K562 (cell line): Measurements from ENCODE around the gene TET2. TPM values are rescaled to one million over a fixed set of nuclear protein-coding genes. Genes with fewer than 3 reads are reported as not detected.

Experiments
- ATAC-seq: fragments of 200-7000 bp; cut with Tn5 transposase; 3 replicates; pipeline ENCODE4 v1.9.1; 2020; ENCODE audit warnings: moderate library complexity
- BruUV-seq: library from RNA; stranded (reverse); fragments of 400-500 nt; replicated peaks from 2 replicates; lab custom pipeline; 2021; lab: Mats Ljungman, UMichigan
- CTCF ChIA-PET: fragments of 300-600 bp; formaldehyde crosslinking; extraction: SDS; loops from one replicate; lab custom pipeline; 2021; ENCODE audit warnings: low intra/inter-chr PET ratio; lab: Yijun Ruan, JAX
- POLR2A ChIA-PET: fragments of 300-600, 350-650 bp; sonication (Branson Sonifier 250); formaldehyde crosslinking; extraction: SDS; loops from one replicate; lab custom pipeline; 2021; ENCODE audit warnings: antibody characterized with exemption, inconsistent platforms; lab: Yijun Ruan, JAX
- DNase-seq, 4 experiments: peaks; one replicate each; pipeline versions ENCODE4 v3.0.0 to v3.0.0-alpha.2; 2011 to 2018; ENCODE audit warnings: low spot score in 3 of 4, mixed read lengths in 3 of 4; ENCODE audit errors: extremely low read depth in 1 of 4
- FAIRE-seq: peaks from 2 replicates; lab custom pipeline; 2011; peaks lifted over from hg19 to GRCh38; lab: Jason Lieb, UNC
- H2AFZ ChIP-seq: 2 replicates; pipeline ENCODE4 v1.6.0; 2011; ENCODE audit warnings: low read depth, low read length, control low read depth, inconsistent platforms
- H3K27ac ChIP-seq: fragments of 200-600 bp; 3 replicates; pipeline ENCODE4 v1.8.0; 2011; ENCODE audit warnings: low read depth, mild to moderate bottlenecking, control low read depth, inconsistent platforms, low read length, moderate library complexity, mixed read lengths; ENCODE audit errors: extremely low read depth
- H3K27me3 ChIP-seq, 2 experiments: fragments of 300-600 bp in 1 of 2; 2 replicates in 1 of 2; 3 replicates in 1 of 2; pipeline versions ENCODE4 v1.6.0 to v1.8.0; 2011; ENCODE audit warnings: inconsistent platforms in 2 of 2, low read length in 2 of 2, mild to moderate bottlenecking in 1 of 2, mixed read lengths in 1 of 2, moderate library complexity in 1 of 2; ENCODE audit not compliant: control insufficient read depth in 2 of 2, insufficient read depth in 2 of 2
- H3K36me3 ChIP-seq: fragments of 300-600 bp; 3 replicates; pipeline ENCODE4 v1.8.0; 2011; ENCODE audit warnings: mild to moderate bottlenecking, low read length, inconsistent platforms; ENCODE audit not compliant: control insufficient read depth, insufficient read depth
- H3K4me1 ChIP-seq, 2 experiments: fragments of 200-600 bp in 1 of 2; replicated peaks in 1 of 2; 2 replicates in 1 of 2; 3 replicates in 1 of 2; pipeline versions ENCODE4 v1.5.1 to v1.8.0; 2011; ENCODE audit warnings: inconsistent platforms in 2 of 2, low read length in 2 of 2, mild to moderate bottlenecking in 1 of 2, mixed read lengths in 1 of 2, moderate library complexity in 1 of 2; ENCODE audit not compliant: control insufficient read depth in 2 of 2, insufficient read depth in 2 of 2
- H3K4me2 ChIP-seq: 2 replicates; pipeline ENCODE4 v1.6.1; 2011; ENCODE audit warnings: low read length, control low read depth, inconsistent platforms, mixed read lengths; ENCODE audit not compliant: insufficient read depth
- H3K4me3 ChIP-seq: fragments of 200-600 bp; sonication (generic), shearing (Covaris generic); 2 replicates; pipeline ENCODE4 v1.5.1; 2016; ENCODE audit warnings: control low read depth, inconsistent platforms
- H3K79me2 ChIP-seq: fragments of 200-600 bp; 3 replicates; pipeline ENCODE4 v1.8.0; 2011; ENCODE audit warnings: low read length, inconsistent platforms; ENCODE audit not compliant: control insufficient read depth, insufficient read depth
- H3K9ac ChIP-seq, 2 experiments: 2 replicates each; pipeline versions ENCODE4 v1.6.0 to v1.6.1; 2011; ENCODE audit warnings: low read depth in 2 of 2, low read length in 2 of 2, control low read depth in 1 of 2, inconsistent platforms in 1 of 2, mild to moderate bottlenecking in 1 of 2, mixed read lengths in 1 of 2; ENCODE audit not compliant: insufficient read depth in 1 of 2
- H3K9me1 ChIP-seq: one replicate; pipeline ENCODE4 v1.6.0; 2011; ENCODE audit warnings: inconsistent platforms, mild to moderate bottlenecking, low read length, moderate library complexity; ENCODE audit not compliant: control insufficient read depth, insufficient read depth
- H3K9me3 ChIP-seq: replicated peaks from 2 replicates; pipeline ENCODE4 v1.5.1; 2011; ENCODE audit warnings: low read depth, low read length, inconsistent platforms; ENCODE audit not compliant: control insufficient read depth, insufficient read depth
- H4K20me1 ChIP-seq: replicated peaks from 2 replicates; pipeline ENCODE4 v1.6.1; 2011; ENCODE audit warnings: low read length, inconsistent platforms, mixed read lengths; ENCODE audit not compliant: control insufficient read depth, insufficient read depth
- BMI1 ChIP-seq: fragments of 150-350 bp; IDR thresholded peaks from 2 replicates; pipeline ENCODE4 v1.6.1; 2014; ENCODE audit warnings: low read length
- DIDO1 ChIP-seq: fragments of 450-650 bp; IDR thresholded peaks from 2 replicates; pipeline ENCODE4 v1.6.1; 2016; ENCODE audit warnings: low read depth, missing biosample characterization, missing genetic modification characterization
- DMBX1 ChIP-seq: fragments of 250-450 bp; sonication (Bioruptor Pico); IDR thresholded peaks from 2 replicates; pipeline ENCODE4 v1.8.0; 2022; ENCODE audit warnings: inconsistent platforms, mild to moderate bottlenecking, moderate library complexity, borderline replicate concordance
- ETS2 ChIP-seq: IDR thresholded peaks from 2 replicates; pipeline ENCODE4 v1.6.1; 2016; ENCODE audit warnings: borderline replicate concordance, missing genetic modification characterization, mild to moderate bottlenecking, moderate library complexity, missing compliant biosample characterization; ENCODE audit not compliant: poor library complexity, severe bottlenecking
- HDGF ChIP-seq: fragments of 450-650 bp; IDR thresholded peaks from 2 replicates; pipeline ENCODE4 v1.6.1; 2016
- KAT8 ChIP-seq: fragments of 450-650 bp; IDR thresholded peaks from 2 replicates; pipeline ENCODE4 v1.6.1; 2016; ENCODE audit warnings: low read depth, mild to moderate bottlenecking
- LEF1 ChIP-seq: fragments of 450-650 bp; IDR thresholded peaks from 2 replicates; pipeline ENCODE4 v1.6.1; 2016; ENCODE audit warnings: mild to moderate bottlenecking
- RFX5 ChIP-seq: IDR thresholded peaks from 2 replicates; pipeline ENCODE4 v1.6.1; 2011; ENCODE audit warnings: low read depth, mild to moderate bottlenecking, improper control_type of control experiment, low read length
- STAT5A ChIP-seq: IDR thresholded peaks from 2 replicates; pipeline ENCODE4 v1.6.1; 2012; ENCODE audit warnings: low read length, inconsistent platforms, borderline replicate concordance
- WGBS: fragments of 100-300 bp; shearing (Covaris generic); methylation state at CpG from one replicate; pipeline ENCODE4 v1.1.6; 2016; ENCODE audit warnings: low coverage, mixed read lengths; ENCODE audit not compliant: insufficient coverage; ENCODE audit errors: missing lambda C conversion rate; 5-methylcytosine and 5-hydroxymethylcytosine counted together
- in situ Hi-C: fragments of 300-500 bp; cut with MboI; formaldehyde crosslinking; loops from 4 replicates; pipeline ENCODE4 v1.15.0; 2018; ENCODE audit warnings: inconsistent platforms, mixed read lengths
- intact Hi-C: fragments of 100-400 bp; cut with micrococcal nuclease; formaldehyde crosslinking; loops from 2 replicates; pipeline ENCODE4 v1.14.2; 2022
- polyA plus RNA-seq, 8 experiments: library from polyadenylated mRNA; depleted of rRNA in 4 of 8; stranded (reverse) in 5 of 8; unstranded in 3 of 8; fragments of >200 nt; fragmentation: Nextera tagmentation in 2 of 8; fragmentation: Illumina TruSeq in 1 of 8; extraction: Ambion mirVana in 2 of 8; extraction: Trizol in 1 of 8; gene quantifications; 2 replicates each; pipeline versions ENCODE4 v1.2.1 to v1.2.3, GENCODE V29; 2011 to 2014; ENCODE audit warnings: inconsistent platforms in 1 of 8, missing spikeins in 1 of 8
- total RNA-seq, 7 experiments: library from RNA; depleted of rRNA in 6 of 7; stranded (reverse); fragments of >200 nt in 6 of 7; fragmentation: Illumina TruSeq in 2 of 7; extraction: Trizol in 2 of 7; gene quantifications; 2 replicates each; pipeline versions ENCODE4 v1.2.1 to v1.2.3, GENCODE V29; 2011 to 2021; ENCODE audit warnings: low replicate concordance in 1 of 7
- TF ChIP-seq, protein P1 (sequence below): fragments of 250-450 bp; sonication (Bioruptor Pico); IDR thresholded peaks from 2 replicates; pipeline ENCODE4 v1.4.0; 2020; ENCODE audit warnings: borderline replicate concordance
- TF ChIP-seq, protein P2 (sequence below): fragments of 450-650 bp; formaldehyde crosslinking; IDR thresholded peaks from 2 replicates; pipeline ENCODE4 v1.4.0; 2022; ENCODE audit warnings: missing genetic modification characterization
- TF ChIP-seq, protein P3 (sequence below): fragments of 450-650 bp; IDR thresholded peaks from one replicate; pipeline ENCODE4 v1.6.1; 2018; ENCODE audit warnings: mild to moderate bottlenecking, moderate library complexity; ENCODE audit not compliant: partially characterized antibody
- TF ChIP-seq, protein P4 (sequence below): fragments of 450-650 bp; IDR thresholded peaks from 2 replicates; pipeline ENCODE4 v1.6.1; 2017; ENCODE audit warnings: antibody characterized with exemption
- TF ChIP-seq, protein P5 (sequence below): sonication (generic); formaldehyde crosslinking; IDR thresholded peaks from 2 replicates; pipeline ENCODE4 v1.8.1; 2023; ENCODE audit warnings: mild to moderate bottlenecking, missing genetic modification reagents

The TET2 gene
- total and polyA plus RNA-seq, 9 of the 15 experiments (the other 6 are each of a cell fraction or from before 2014, with no cell fraction given): 0.80 to 11.1 (median 4.9) TPM

DNA sequence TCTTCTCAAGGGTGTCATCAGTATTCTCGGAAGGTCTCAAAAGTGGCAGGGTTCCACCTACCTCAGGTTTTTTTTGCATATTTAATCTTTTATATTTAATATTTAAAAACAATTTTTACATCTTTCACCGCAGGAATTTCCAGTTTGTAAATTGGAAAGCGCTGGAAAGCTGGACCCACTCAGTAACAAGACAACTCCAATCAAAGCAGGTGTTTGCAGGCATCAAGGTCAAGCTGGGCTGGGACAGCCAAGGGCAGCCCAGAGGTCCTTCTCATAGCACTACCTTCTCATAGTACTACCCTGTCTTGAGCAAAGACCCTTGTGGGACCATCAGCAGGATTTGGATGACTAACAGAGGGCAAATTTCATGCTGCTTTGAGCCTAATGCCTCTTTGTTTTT is 160.1 kb downstream of the TET2 start:
- CTCF ChIA-PET: no interaction called here
- TF ChIP-seq RFX5: no peak
- no peak for TF ChIP-seq STAT5A
- TF ChIP-seq KAT8: no peak
- TF ChIP-seq ETS2: no peak
- TF ChIP-seq BMI1: no peak
- TF ChIP-seq, protein P1, sequence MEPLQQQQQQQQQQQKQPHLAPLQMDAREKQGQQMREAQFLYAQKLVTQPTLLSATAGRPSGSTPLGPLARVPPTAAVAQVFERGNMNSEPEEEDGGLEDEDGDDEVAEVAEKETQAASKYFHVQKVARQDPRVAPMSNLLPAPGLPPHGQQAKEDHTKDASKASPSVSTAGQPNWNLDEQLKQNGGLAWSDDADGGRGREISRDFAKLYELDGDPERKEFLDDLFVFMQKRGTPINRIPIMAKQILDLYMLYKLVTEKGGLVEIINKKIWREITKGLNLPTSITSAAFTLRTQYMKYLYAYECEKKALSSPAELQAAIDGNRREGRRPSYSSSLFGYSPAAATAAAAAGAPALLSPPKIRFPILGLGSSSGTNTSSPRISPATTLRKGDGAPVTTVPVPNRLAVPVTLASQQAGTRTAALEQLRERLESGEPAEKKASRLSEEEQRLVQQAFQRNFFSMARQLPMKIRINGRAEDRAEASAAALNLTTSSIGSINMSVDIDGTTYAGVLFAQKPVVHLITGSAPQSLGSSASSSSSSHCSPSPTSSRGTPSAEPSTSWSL (CRISPR knock-in tag): no peak
- TF ChIP-seq DMBX1 (CRISPR knock-in tag): no peak
- no peak for TF ChIP-seq HDGF
- TF ChIP-seq, protein P2, sequence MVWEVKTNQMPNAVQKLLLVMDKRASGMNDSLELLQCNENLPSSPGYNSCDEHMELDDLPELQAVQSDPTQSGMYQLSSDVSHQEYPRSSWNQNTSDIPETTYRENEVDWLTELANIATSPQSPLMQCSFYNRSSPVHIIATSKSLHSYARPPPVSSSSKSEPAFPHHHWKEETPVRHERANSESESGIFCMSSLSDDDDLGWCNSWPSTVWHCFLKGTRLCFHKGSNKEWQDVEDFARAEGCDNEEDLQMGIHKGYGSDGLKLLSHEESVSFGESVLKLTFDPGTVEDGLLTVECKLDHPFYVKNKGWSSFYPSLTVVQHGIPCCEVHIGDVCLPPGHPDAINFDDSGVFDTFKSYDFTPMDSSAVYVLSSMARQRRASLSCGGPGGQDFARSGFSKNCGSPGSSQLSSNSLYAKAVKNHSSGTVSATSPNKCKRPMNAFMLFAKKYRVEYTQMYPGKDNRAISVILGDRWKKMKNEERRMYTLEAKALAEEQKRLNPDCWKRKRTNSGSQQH (CRISPR knock-in tag): no peak
- TF ChIP-seq DIDO1 (tag): no peak
- TF ChIP-seq LEF1: no peak
- TF ChIP-seq, protein P3, sequence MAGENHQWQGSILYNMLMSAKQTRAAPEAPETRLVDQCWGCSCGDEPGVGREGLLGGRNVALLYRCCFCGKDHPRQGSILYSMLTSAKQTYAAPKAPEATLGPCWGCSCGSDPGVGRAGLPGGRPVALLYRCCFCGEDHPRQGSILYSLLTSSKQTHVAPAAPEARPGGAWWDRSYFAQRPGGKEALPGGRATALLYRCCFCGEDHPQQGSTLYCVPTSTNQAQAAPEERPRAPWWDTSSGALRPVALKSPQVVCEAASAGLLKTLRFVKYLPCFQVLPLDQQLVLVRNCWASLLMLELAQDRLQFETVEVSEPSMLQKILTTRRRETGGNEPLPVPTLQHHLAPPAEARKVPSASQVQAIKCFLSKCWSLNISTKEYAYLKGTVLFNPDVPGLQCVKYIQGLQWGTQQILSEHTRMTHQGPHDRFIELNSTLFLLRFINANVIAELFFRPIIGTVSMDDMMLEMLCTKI: no peak
- TF ChIP-seq, protein P4, sequence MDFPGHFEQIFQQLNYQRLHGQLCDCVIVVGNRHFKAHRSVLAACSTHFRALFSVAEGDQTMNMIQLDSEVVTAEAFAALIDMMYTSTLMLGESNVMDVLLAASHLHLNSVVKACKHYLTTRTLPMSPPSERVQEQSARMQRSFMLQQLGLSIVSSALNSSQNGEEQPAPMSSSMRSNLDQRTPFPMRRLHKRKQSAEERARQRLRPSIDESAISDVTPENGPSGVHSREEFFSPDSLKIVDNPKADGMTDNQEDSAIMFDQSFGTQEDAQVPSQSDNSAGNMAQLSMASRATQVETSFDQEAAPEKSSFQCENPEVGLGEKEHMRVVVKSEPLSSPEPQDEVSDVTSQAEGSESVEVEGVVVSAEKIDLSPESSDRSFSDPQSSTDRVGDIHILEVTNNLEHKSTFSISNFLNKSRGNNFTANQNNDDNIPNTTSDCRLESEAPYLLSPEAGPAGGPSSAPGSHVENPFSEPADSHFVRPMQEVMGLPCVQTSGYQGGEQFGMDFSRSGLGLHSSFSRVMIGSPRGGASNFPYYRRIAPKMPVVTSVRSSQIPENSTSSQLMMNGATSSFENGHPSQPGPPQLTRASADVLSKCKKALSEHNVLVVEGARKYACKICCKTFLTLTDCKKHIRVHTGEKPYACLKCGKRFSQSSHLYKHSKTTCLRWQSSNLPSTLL: no peak
- TF ChIP-seq, protein P5, sequence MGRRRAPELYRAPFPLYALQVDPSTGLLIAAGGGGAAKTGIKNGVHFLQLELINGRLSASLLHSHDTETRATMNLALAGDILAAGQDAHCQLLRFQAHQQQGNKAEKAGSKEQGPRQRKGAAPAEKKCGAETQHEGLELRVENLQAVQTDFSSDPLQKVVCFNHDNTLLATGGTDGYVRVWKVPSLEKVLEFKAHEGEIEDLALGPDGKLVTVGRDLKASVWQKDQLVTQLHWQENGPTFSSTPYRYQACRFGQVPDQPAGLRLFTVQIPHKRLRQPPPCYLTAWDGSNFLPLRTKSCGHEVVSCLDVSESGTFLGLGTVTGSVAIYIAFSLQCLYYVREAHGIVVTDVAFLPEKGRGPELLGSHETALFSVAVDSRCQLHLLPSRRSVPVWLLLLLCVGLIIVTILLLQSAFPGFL (CRISPR knock-in tag): no peak

More for the DNA sequence above, 160.1 kb downstream of the TET2 start:
- BruUV-seq: no TSS peak
- H3K4me1 ChIP-seq: no peaks in the 10 kb centered on the region
- POLR2A ChIA-PET: no interaction called here
- no peak overlapping the region for H3K9ac ChIP-seq
- no peaks in the 10 kb centered on the region for H3K9me1 ChIP-seq
- no peak overlapping the region for H2AFZ ChIP-seq
- no peak overlapping the region for H3K27ac ChIP-seq
- no peaks in the 10 kb centered on the region for H3K79me2 ChIP-seq
- in situ Hi-C loops (no loop called here), intact Hi-C loops (no loop called here)
- no peaks in the 10 kb centered on the region for H3K9me3 ChIP-seq
- no peaks in the 10 kb centered on the region for H4K20me1 ChIP-seq
- no peak overlapping the region for H3K4me2 ChIP-seq
- WGBS: 0% methylated on average over 3 of the region's 3 CpGs
- ATAC-seq (no peak), DNase-seq (no peak), FAIRE-seq (no peak)
- H3K4me3 ChIP-seq: no peak overlapping the region
- no peaks in the 10 kb centered on the region for H3K36me3 ChIP-seq
- no peaks in the 10 kb centered on the region for H3K27me3 ChIP-seq
